HepG2 (cell line): ENCODE results near the gene ZNF446. TPM values are rescaled to one million over a fixed set of nuclear protein-coding genes. Genes with fewer than 3 reads are reported as not detected.
A peak's percentile ranks its signal among the peaks of the same experiment; 100 is the strongest.

ENCODE experiments used
- ARID2 ChIP-seq: sonication (generic); formaldehyde crosslinking; IDR thresholded peaks from 2 replicates; pipeline ENCODE4 v1.8.1; 2022; ENCODE audit warnings: mild to moderate bottlenecking, missing genetic modification reagents, borderline replicate concordance
- ASH2L ChIP-seq: fragments of 300-600, 200-600 bp; sonication (generic); IDR thresholded peaks from 2 replicates; pipeline ENCODE4 v1.7.0; 2017; ENCODE audit warnings: low read depth, mild to moderate bottlenecking, moderate library complexity, mixed read lengths, low read length; ENCODE audit not compliant: insufficient read length
- BCLAF1 ChIP-seq: fragments of 450-650 bp; IDR thresholded peaks from 2 replicates; pipeline ENCODE4 v1.6.1; 2017; ENCODE audit warnings: mild to moderate bottlenecking
- CEBPB ChIP-seq: IDR thresholded peaks from 2 replicates; pipeline ENCODE4 v1.6.1; 2011; ENCODE audit warnings: low read depth, low read length, improper control_type of control experiment, borderline replicate concordance
- CREBL2 ChIP-seq: sonication (generic); formaldehyde crosslinking; IDR thresholded peaks from 2 replicates; pipeline ENCODE4 v1.8.1; 2023; ENCODE audit warnings: missing genetic modification reagents, mild to moderate bottlenecking, borderline replicate concordance
- FOXJ3 ChIP-seq: sonication (generic); formaldehyde crosslinking; IDR thresholded peaks from 2 replicates; pipeline ENCODE4 v1.4.0; 2020; ENCODE audit warnings: missing genetic modification reagents, mild to moderate bottlenecking, borderline replicate concordance
- MBD4 ChIP-seq: IDR thresholded peaks from 2 replicates; pipeline ENCODE4 v1.6.1; 2012; ENCODE audit warnings: low read length, inconsistent platforms, borderline replicate concordance
- NFE2L2 ChIP-seq: fragments of 150-350 bp; IDR thresholded peaks from 2 replicates; pipeline ENCODE4 v1.6.1; 2014; ENCODE audit warnings: low read length
- NFKB2 ChIP-seq: sonication (generic); formaldehyde crosslinking; IDR thresholded peaks from 2 replicates; pipeline ENCODE4 v1.4.0; 2020; ENCODE audit warnings: missing genetic modification reagents, borderline replicate concordance
- ZBTB44 ChIP-seq: sonication (generic); formaldehyde crosslinking; IDR thresholded peaks from 2 replicates; pipeline ENCODE4 v1.4.0; 2020; ENCODE audit warnings: missing genetic modification reagents
- ZNF160 ChIP-seq: sonication (generic); formaldehyde crosslinking; IDR thresholded peaks from 2 replicates; pipeline ENCODE4 v1.8.0; 2022; ENCODE audit warnings: mild to moderate bottlenecking, inconsistent platforms, missing genetic modification reagents
- ZNF292 ChIP-seq: sonication (generic); formaldehyde crosslinking; IDR thresholded peaks from 2 replicates; pipeline ENCODE4 v1.8.1; 2022; ENCODE audit warnings: mild to moderate bottlenecking, low read depth, missing genetic modification reagents, borderline replicate concordance
- ZNF3 ChIP-seq: IDR thresholded peaks from 2 replicates; pipeline ENCODE4 v1.7.0; 2017; ENCODE audit warnings: inconsistent platforms
- ZNF547 ChIP-seq: sonication (generic); formaldehyde crosslinking; IDR thresholded peaks from 2 replicates; pipeline ENCODE4 v1.5.1; 2020; ENCODE audit warnings: mild to moderate bottlenecking, missing genetic modification reagents
- ZNF615 ChIP-seq: sonication (generic); formaldehyde crosslinking; IDR thresholded peaks from 2 replicates; pipeline ENCODE4 v1.5.0; 2020; ENCODE audit warnings: mild to moderate bottlenecking, missing genetic modification reagents, borderline replicate concordance
- ZNF646 ChIP-seq: sonication (generic); formaldehyde crosslinking; IDR thresholded peaks from 2 replicates; pipeline ENCODE4 v1.9.0; 2021; ENCODE audit warnings: mild to moderate bottlenecking, missing genetic modification reagents
- ZSCAN20 ChIP-seq: sonication (generic); formaldehyde crosslinking; IDR thresholded peaks from 2 replicates; pipeline ENCODE4 v1.4.0; 2020; ENCODE audit warnings: missing genetic modification reagents, mild to moderate bottlenecking, borderline replicate concordance
- ZSCAN9 ChIP-seq: IDR thresholded peaks from 2 replicates; pipeline ENCODE4 v1.6.1; 2016; ENCODE audit warnings: borderline replicate concordance
- polyA plus RNA-seq, 8 experiments: library from polyadenylated mRNA; depleted of rRNA in 3 of 8; stranded (reverse) in 7 of 8; unstranded in 1 of 8; fragments of >200 nt; fragmentation: Illumina TruSeq in 4 of 8; extraction: Trizol in 4 of 8; gene quantifications; 2 replicates each; pipeline versions ENCODE4 v1.2.1 to v1.2.3, GENCODE V29; 2011 to 2016; ENCODE audit warnings: low read depth in 4 of 8, missing spikeins in 1 of 8, mixed read lengths in 1 of 8; ENCODE audit not compliant: insufficient read depth in 1 of 8
- total RNA-seq, 5 experiments: library from RNA; depleted of rRNA; stranded (reverse); fragments of >200 nt; fragmentation: Illumina TruSeq; extraction: Trizol; gene quantifications; 2 replicates each; pipeline ENCODE4 v1.2.3, GENCODE V29; 2016; ENCODE audit warnings: low read depth in 1 of 5

The ZNF446 gene
- total and polyA plus RNA-seq, 2 of the 13 experiments (the other 11 are each of a cell fraction or from before 2014, with no cell fraction given), result 3.0 to 3.6 TPM

GRCh38 chr19:58510084-58510862, 34.1 kb downstream of the ZNF446 start (continued):
- TF ChIP-seq NFKB2 (no peak), ZBTB44 (CRISPR knock-in tag) (no peak), ZNF615 (CRISPR knock-in tag) (no peak), ZNF160 (CRISPR knock-in tag) (no peak), ZNF3 (CRISPR knock-in tag) (no peak), ARID2 (CRISPR knock-in tag) (no peak), BCLAF1 (no peak), MBD4 (no peak), CREBL2 (CRISPR knock-in tag) (no peak), CEBPB (no peak), ZNF547 (CRISPR knock-in tag) (no peak), FOXJ3 (peak; percentile 65; the same call in 1 of the 2 replicates), ZSCAN9 (no peak), ZNF646 (CRISPR knock-in tag) (no peak), ASH2L (peak; percentile 9), NFE2L2 (no peak), ZNF292 (no peak), ZSCAN20 (CRISPR knock-in tag) (no peak)
